GM19023 (cell line): ENCODE measurements around the gene BTBD1.
A peak's percentile ranks its signal among the peaks of the same experiment; 100 is the strongest.
"Not testable (repeated sequence)": the region's sequence is repeated elsewhere in the genome, so short reads cannot be mapped to it uniquely, and the experiment has no call there.

Experiments
- ATAC-seq: cut with Tn5 transposase; IDR thresholded peaks from one replicate; pipeline ENCODE4 v1.9.1; 2021; ENCODE audit warnings: mild to moderate bottlenecking, moderate library complexity; ENCODE audit not compliant: unreplicated experiment

The BTBD1 gene

DNA sequence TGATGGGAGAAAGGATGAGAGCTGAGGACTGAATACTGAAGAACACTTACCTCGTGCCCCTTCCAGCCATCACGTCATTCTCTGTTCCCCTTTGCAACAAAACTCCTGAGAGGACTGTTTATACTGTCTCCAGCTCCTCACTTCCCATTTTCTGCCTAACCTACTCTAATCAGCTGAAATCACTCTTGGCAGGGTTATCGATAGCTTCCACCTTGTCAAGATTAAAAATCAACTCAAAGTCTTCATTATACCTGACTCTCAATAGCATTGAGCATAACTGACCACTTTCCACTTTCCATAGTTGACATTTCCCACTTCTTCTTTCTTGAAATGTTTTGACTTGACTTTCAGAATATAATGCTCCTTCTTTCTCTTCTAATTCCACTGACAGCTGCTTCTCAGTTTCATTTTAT lies 4.3 kb downstream of the BTBD1 start:
- no peak for ATAC-seq

DNA sequence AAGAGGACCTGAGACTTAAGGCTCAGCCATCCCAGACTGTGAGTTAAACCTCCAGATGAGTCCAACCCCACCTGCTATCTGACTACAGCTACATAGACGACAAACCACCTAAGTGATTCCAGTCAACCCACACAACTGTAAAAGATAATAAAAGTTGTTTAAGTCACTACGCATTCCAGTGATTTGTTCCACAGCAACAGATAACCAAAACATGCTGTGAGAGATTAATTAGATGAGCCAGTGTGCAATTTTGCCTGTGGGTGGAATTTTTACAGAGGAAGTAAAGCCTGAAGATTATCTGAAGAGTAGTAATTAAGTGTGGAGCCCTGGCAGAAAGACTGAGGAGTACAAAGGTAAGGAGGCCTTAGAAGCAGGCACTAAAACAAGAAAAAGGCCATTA lies 5.4 kb downstream of the BTBD1 start:
- no peak for ATAC-seq

- no peak for ATAC-seq
Observed at GRCh38 chr15:83057696-83058376, 9.2 kb downstream of the BTBD1 start.

- no peak for ATAC-seq
Observed at GRCh38 chr15:83057002-83057401, 10.1 kb downstream of the BTBD1 start.

- ATAC-seq: no peak
Observed at GRCh38 chr15:83053151-83053550, 13.9 kb downstream of the BTBD1 start.

- ATAC-seq: no peak
Observed at GRCh38 chr15:83046558-83047127, 20.4 kb downstream of the BTBD1 start.

DNA sequence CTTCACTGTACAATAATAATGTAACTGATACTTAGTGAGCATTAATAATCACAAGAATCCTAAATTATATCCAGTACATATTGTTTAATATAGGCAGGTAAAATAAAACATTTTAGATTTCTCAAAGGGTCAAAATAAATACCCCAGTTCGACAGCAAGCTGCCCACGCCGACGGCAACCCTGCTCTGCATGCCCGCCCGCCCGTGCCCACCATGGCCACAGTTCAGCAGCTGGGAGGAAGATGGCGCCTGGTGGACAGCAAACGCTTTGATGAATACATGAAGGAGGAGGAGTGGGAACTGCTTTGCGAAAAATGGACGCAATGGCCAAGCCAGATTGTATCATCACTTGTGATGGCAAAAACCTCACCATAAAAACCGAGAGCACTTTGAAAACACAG lies 22.9 kb downstream of the BTBD1 start:
- no peak for ATAC-seq

DNA sequence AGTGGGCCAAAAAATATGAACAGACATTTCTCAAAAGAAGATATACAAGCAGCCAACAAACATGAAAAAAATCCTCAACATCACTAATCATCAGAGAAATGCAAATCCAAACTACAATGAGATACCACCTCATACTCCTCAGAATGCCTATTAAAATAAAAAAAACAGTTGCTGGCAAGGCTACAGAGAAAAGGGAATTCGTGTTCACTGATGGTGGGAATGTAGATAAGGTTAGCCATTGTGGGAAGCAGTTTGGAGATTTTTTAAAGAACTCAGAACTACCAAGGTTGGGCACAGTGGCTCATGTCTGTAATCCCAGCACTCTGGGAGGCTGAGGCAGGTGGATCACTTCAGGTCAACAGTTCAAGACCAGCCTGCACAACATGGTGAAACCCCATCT lies 27.8 kb downstream of the BTBD1 start:
- ATAC-seq: no peak

- ATAC-seq: no peak
Observed at GRCh38 chr15:83036253-83036652, 30.8 kb downstream of the BTBD1 start.

DNA sequence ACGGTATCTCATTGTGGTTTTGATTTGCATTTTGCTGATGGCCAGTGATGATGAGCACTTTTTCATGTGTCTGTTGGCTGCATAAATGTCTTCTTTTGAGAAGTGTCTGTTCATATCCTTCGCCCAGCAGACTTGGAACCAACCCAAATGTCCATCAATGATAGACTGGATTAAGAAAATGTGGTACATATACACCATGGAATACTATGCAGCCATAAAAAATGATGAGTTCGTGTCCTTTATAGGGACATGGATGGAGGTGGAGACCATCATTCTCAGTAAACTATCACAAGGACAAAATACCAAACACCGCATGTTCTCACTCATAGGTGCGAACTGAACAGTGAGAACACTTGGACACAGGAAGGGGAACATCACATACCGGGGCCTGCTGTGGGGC lies 35.8 kb downstream of the BTBD1 start:
- ATAC-seq: not testable (repeated sequence)

DNA sequence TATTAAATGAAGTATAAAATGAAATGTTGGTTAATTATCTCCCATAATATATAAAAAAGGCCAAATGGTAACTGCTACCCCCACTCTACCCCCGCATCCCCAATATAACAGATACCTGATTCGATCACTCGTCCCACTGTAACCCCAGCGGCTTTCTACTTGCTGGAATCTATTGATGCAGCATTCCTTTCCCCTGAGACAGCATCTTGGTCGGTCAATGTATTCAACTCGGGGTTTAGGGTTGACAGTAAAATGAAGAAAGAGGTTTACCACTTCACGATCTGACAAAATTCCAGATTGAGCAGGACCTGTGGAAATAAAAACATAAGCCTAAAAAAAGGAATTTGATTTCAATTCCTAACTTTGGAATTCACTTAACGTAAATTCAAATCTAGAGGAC lies 37.0 kb downstream of the BTBD1 start:
- ATAC-seq: no peak

- no peak for ATAC-seq
Observed at GRCh38 chr15:83018436-83018835, 48.6 kb downstream of the BTBD1 start.

DNA sequence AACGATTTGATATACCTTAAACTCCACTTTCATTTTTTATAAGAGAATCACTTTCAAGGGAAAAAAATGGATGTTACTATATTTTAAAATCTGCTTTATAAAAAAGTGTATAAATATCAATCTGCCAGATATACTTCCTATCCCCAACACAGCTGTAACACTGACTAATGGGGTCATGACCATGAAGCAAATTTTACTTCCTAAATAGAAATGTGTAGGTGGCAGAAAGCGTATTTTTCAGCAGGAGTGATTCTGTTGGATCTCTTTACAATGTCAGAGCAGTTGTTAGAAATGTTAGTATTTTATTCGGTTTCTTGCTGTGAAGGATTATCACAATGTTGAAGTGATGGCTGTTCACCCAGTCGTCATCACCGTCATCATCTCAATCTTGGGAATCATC lies 50.1 kb downstream of the BTBD1 start:
- ATAC-seq: no peak

DNA sequence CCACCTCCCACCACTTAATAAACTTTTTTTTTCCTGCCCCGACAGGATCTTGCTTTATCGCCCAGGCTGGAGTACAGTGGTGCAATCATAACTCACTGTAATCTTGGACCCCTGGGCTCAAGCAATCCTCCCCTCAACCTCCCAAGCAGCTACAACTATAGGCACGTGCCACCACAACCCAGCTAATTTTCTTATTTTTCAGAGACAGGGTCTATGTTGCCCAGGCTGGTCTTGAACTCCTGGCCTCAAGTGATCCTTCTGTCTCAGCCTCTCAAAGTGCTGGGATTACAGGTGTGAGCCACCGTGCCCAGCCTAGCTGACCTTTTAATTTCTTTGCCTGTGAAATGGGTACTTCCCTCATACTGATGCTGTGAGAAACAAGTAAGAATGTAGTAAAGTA lies 51.7 kb downstream of the BTBD1 start:
- ATAC-seq: no peak

GRCh38 chr15:83014205-83014653 lies 52.8 kb downstream of the BTBD1 start:
- ATAC-seq: no peak

DNA sequence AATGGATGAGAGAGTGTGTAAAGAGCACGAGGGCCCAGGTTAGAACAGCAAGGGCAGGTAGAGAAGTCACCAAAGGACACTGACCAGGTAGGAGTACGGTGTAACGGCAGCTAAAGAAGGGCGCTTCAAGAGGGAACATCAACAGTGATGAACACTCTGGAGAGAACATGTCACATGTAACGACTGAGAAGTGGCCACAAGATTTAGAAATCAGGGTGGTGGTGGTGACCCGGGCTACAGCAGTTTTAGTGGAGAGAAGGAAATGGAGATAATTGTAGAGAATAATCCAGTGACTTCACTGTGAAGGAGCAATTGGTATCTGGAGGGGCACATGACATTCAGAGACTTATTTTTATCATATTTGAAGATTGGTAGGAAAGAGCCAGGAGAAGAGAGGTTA lies 54.4 kb downstream of the BTBD1 start:
- ATAC-seq: no peak

- ATAC-seq: no peak
Observed at GRCh38 chr15:83012076-83012426, 55.0 kb downstream of the BTBD1 start.

DNA sequence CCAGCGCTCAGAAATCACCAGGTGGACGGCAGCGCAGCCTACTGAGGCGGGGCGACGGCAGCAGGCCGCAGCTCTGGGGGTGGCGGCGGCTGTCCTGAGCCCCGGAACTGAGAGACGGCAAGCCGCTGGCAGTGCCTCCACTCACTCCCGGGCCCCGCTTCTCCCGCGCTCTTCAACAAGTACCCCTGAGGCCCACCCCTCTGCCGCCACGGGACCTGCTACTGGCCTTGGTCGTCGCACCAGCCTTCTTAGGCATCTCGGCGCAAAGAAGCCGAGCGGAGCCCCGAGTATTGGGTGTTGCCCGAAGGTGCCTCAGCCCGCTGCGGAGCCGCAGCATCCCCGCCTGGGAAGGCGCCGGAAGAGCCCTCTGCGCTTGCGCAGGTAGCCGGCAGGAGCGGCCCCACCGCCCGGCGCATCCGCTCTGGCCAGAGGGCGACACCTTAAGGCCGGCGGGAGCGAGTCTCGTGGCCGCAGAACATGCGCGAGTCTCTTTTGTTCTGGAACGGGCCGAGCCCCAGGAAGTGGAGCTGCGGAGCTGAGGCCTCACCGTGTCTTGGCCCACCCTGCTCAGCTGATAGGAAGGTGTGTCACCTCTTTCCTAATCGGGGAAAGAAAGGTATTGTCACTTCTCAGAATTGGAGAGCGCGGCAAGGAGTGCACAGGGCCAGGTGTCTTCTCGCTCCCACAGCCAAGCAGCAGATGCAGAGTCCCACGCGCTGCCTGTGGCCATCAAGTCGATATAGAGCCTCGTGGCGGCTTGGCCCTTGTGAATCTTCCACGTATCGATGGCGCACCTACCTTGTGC lies 55.6 kb downstream of the BTBD1 start, which contains the start of gene C15orf40:
C15orf40 (minus strand) TSS at position 369 of the 805 bp plus-strand sequence; CDS start at position 337, 32 bp downstream.
- ATAC-seq: peak; percentile 87

GRCh38 chr15:83010709-83011270 lies 56.3 kb downstream of the BTBD1 start:
- peak; percentile 67 for ATAC-seq

DNA sequence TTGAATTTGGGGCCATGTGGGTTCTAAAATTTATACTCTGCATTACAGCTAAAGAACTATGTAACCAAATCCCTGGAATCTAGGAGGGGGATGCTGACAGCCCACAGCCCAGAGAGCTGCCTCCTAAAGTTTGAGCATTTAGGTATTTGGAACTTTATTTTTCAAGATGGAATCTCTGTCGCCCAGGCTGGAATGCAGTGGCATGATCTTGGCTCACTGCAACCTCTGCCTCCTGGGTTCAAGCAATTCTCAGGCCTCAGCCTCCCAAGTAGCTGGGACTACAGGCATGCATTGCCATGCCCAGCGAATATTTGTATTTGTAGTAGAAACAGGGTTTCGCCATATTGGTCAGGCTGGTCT lies 66.4 kb downstream of the BTBD1 start:
- ATAC-seq: not testable (repeated sequence)

GRCh38 chr15:82999905-83000671 lies 67.0 kb downstream of the BTBD1 start:
- ATAC-seq: peak; percentile 66
